HCT116 (cell line): ENCODE results near the gene TUBA1B.

ENCODE experiments used
- CTCF ChIP-seq, 3 experiments: fragments of 200-600 bp in 1 of 3; sonication (generic) in 1 of 3; IDR thresholded peaks in 2 of 3; conservative IDR thresholded peaks in 1 of 3; 2 replicates each; pipeline ENCODE4 v1.5.1; 2012 to 2017; ENCODE audit warnings: low read depth in 2 of 3, low read length in 2 of 3, antibody characterized with exemption in 1 of 3, borderline replicate concordance in 1 of 3, control low read depth in 1 of 3, mild to moderate bottlenecking in 1 of 3, mixed read lengths in 1 of 3, mixed run types in 1 of 3, moderate library complexity in 1 of 3; ENCODE audit not compliant: insufficient read depth in 1 of 3
- EZH2 ChIP-seq: fragments of 200-600 bp; sonication (generic); IDR thresholded peaks from 2 replicates; pipeline ENCODE4 v1.6.1; 2017; ENCODE audit warnings: antibody characterized with exemption, mixed run types
- JUND ChIP-seq: IDR thresholded peaks from 2 replicates; pipeline ENCODE4 v1.6.1; 2012
- MAX ChIP-seq: IDR thresholded peaks from 2 replicates; pipeline ENCODE4 v1.6.1; 2012
- POLR2A ChIP-seq: IDR thresholded peaks from 2 replicates; pipeline ENCODE4 v1.7.0; 2011; ENCODE audit warnings: borderline replicate concordance; ENCODE audit not compliant: insufficient read depth, insufficient read length; ENCODE audit errors: extremely low read depth
- POLR2AphosphoS5 ChIP-seq: IDR thresholded peaks from 2 replicates; pipeline ENCODE4 v1.6.1; 2011; ENCODE audit warnings: mild to moderate bottlenecking, low read depth, low read length, moderate library complexity
- ZNF274 ChIP-seq: fragments of 200-500 bp; sonication (Bioruptor generic); IDR thresholded peaks from 2 replicates; pipeline ENCODE4 v1.6.1; 2014; ENCODE audit warnings: mild to moderate bottlenecking, low read depth, low read length, inconsistent platforms

- TF ChIP-seq CTCF (IDR thresholded peaks at IDR 0.05 in 2 of 3, conservative IDR thresholded peaks at IDR 0.05 in 1 of 3; ENCODE audit: borderline replicate concordance in 1 of 3, insufficient read depth in 1 of 3, low read depth in 2 of 3, low read length in 2 of 3) (no peak), EZH2 (no peak), POLR2AphosphoS5 (no peak), MAX (no peak), ZNF274 (no peak), POLR2A (no peak), JUND (no peak)
These were observed 39.4 kb downstream of the TUBA1B start for GRCh38 chr12:49091836-49092085.
